NK-92 treated with Interleukin-12 subunit alpha and Interleukin-12 subunit beta, amount 100 ng/mL, for 24 hours (cell line): ENCODE data around the gene FOXS1.

Experiments used
- DNase-seq: peaks from one replicate; lab custom pipeline; 2025; lab: John Stamatoyannopoulos, UW

FOXS1 gene

DNA sequence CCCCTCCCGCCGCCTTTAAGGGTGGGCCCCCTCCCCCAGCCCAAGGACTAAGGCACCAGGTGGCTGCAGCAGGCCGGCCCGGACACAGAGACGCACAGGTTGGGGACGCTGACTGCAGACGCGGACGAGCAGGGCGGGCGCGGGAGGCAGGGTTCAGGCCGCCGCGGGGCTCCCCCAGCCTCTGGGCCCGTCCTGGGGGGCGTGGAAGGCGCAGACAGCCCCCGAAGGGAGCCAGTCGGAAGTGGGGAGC, 15.7 kb upstream of the FOXS1 start:
- DNase-seq = no peak

DNA sequence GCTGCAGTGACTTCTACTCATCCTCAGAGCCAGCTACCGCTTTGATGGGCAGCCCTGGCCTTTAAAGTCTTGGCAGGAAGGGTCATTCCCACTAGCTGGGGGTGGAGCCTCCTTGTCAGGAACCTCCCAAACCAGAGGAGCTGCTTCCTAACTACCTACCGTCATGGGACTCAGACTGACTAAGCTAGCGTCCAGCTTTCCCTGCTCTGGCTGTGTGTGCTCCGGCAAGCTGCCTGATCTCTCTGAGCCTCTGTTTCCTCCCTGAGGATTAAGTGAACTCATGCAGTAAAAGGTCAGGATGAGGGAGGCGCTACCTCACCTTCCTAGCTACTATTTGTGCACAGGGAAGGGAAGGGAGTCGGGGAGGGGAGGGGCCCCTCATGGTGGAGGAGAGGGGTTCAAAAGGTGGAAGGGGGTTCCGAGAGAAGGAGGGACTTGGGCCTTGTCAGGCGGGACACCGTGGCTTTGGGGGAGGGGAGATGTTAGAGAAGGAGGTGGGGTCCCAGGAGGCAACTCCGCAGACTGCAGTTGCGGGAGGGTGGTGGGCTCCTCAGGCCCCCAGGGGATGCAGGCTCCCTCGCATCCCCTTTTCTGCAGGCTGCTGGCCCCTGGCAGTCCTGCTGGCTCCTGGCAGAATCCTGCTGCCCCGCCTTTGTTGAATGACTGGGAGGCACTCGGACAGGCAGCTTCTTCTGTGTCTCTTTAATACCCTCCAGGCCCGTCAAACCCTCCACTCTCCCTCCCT, 15.2 kb upstream of the FOXS1 start:
- DNase-seq = no peak

DNA sequence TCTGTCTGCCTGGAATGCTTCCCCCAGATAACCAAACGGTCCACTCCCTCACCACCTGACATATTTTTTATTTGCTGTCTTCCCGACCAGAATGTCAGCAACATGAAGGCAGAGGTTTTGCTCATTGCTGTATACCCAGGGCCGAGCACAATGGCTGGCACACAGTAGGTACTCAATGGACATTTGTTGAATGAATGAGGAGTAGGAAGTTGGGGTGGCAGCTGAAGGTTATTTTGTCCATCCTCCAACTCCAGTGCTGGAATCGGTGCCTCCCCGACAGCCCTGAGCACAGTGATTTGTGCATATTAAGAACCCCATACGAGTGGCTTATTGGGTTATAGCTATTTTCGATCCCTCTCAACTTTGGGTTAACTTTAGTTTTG, 14.6 kb upstream of the FOXS1 start:
- no peak for DNase-seq

DNA sequence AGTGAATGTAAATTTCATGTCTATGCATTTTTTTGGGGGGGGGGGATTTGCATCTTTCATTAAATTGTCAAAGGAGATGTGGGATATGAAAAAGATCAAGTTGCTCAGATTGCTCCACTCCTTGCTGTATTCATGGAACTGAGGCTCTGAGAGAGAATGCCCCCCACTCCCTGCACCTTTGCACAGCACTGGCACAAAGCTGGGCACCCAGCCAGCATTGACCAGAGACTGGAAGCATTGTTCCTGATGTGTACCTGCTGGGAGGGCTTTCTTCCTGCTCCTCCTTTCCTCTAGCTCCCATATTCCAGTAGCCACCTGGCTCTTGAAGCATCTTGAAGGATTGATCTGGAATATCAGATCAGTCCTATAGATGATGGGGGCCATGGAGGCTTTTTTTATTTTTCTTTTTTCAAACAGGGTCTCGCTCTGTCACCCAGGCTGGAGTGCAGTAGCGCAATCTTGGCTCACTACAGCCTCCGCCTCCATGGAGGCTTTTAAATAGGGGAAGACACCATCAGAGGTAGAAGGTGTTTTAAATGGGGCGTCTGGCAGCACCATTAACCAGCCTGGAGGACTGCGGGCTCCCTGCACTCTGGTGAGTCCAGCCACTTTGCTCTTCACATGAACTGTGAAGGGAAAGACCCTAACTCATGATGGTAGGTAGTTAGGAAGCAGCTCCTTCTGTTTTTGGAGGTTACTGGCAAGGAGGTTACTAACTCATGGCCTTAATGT, 14.0 kb upstream of the FOXS1 start:
- DNase-seq = no peak

DNA sequence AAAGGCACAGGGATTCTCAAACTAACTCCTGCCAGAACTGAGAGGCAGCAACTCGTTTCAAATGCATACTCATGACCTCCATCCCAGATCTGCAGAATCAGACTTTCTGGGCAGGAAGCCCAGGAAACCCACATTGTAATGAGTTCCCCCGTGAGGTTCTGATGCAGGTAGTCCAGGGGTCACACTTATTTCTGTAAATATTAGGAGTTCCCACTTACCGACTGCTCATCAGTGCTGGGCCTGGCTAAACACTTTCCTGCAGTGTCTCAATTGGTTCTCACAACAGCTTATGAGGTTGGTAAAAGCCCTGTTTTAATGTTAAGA, 13.3 kb upstream of the FOXS1 start:
- DNase-seq = no peak

DNA sequence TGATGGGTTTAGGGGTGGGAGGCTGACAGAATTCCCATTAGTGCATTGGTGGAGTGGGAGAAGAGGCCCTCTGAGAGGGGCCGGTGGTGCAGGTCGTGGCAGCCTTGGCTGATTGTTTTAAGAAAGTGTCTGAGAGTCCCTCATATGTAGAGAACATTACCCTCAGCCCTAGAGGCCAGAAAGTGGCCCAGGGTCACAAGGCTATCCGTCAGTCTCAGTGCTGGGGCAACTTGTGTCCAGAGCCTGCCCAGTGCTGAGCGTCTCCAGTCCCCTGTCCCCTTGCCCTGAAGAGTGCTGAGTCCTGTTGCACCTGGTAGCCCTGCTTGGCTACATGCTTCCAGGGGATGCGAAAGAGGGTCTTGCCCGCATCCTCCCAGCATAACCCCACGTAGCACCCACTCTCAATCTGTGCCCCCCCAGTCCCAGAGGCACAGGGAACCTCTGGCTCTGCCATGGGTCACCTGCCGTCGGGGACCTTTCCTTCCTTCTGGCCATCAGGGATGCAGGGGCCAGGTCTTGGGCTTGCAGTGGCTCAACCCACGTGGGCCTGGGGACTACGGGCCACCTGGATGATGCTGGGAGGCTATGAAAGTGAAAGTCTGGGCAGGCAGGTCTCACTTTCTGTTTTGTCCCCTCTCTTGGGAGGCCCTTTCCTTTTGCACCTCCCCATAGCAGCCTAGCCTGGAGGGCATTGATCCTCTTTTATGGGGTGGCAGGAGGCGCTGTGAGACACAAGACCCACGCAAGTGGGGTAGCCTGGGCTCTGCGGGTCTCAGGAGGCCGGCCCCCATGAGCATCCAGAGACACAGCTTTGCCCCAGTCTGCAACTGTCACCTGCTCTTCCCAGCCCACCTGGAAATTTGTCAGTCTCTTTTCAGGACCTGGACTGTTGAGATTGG, 12.7 kb upstream of the FOXS1 start:
- no peak for DNase-seq

DNA sequence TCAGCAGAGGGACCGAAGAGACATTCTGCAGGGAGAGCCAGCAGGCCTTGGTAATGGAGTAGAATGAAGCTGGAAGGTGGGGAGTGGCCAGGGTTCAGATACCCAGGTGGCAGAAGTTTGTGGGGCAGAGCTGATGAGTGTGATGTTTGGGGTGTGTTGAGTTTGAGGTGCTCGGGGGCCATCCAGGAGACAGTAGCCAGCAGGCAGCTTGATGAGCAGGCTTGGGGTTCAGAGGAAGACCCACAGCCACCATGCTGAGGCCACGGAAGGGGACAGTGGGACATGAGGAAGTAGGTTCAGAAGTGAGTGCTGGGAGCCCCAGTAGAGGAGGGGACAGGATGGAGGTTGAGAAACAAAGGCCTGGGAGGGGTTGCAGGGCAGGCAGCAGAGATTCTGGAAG, 11.1 kb upstream of the FOXS1 start:
- DNase-seq = no peak

DNA sequence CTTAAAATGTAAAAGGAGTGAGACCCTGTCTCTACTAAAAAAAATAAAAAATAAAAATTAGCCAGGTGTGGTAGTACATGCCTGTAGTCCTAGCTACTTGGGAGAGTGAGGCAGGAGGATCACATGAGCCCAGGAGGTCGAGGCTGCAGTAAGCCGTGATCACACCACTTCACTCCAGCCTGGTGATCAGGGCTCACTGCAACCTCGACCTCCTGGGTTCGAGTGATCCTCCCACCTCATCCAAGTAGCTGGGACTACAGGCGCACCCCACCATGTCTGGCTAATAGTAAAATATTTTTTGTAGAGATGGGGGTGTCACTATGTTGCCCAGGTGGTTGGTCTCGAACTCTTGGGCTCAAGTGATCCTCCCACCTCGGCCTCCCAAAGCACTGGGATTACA, 8.1 kb upstream of the FOXS1 start:
- DNase-seq = no peak

DNA sequence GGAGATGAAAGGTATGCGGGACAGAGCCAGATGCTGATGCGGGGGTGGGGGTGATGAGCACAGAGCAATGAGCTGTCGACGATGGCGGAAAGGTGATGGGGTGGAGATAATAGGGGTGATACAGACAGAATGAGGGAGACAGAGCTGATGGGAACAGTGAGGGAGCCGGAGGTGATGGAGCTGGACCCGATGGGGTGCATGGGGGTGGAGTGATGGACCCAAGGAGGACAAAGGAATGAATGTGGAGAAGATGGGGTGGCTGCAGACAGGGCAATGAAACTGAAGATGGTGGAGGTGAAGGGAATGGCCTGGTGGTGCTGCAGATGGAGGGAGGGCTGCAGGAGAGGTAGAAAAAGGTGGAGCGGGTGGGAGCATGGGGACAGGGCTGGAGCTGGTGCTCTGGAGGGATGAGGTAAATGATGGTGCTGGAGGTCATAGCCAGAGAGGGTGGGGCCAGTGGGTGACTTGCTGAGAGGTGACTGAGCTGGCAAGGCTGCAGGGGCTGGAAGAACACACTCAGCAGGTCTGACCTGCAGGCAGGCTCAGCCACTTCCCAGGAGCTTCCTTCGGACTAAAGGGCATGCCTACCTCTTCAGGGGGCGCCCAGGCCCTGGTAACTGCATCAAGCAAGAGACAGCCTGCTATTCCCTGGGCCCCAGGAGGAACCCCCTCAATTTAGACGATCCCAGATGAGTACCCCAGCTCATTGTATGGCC, 6.0 kb upstream of the FOXS1 start:
- no peak for DNase-seq

DNA sequence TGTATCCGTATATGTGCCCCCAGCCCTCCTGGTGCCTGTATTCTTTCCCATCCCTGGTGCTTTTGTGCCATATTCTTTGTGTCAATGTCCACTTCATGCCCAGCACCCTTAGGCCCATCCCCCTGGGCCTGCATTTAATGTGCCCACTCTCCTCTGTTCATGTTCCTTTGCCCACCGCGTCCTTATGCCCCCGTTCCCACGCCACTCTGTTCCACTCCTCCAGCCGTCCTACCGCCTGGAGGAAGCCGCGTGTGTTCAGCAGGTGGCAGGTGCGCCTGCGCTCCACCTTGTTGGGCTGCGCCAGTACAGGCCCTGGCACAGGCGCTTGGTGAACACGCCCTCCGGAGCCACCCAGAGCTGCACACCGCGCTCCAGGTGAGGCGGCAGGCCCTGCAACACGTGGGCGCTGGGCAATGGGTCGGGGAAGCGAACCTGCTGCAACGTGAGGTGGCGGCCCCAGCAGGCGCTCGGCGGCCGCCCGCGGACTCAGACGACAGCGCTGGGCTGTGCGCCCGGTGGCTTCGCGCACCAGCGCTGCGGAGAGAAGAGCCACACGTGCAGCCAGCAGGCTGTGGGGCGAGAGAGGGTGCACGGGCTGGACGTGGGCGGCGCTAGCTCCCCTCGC, 4.0 kb upstream of the FOXS1 start:
- no peak for DNase-seq

DNA sequence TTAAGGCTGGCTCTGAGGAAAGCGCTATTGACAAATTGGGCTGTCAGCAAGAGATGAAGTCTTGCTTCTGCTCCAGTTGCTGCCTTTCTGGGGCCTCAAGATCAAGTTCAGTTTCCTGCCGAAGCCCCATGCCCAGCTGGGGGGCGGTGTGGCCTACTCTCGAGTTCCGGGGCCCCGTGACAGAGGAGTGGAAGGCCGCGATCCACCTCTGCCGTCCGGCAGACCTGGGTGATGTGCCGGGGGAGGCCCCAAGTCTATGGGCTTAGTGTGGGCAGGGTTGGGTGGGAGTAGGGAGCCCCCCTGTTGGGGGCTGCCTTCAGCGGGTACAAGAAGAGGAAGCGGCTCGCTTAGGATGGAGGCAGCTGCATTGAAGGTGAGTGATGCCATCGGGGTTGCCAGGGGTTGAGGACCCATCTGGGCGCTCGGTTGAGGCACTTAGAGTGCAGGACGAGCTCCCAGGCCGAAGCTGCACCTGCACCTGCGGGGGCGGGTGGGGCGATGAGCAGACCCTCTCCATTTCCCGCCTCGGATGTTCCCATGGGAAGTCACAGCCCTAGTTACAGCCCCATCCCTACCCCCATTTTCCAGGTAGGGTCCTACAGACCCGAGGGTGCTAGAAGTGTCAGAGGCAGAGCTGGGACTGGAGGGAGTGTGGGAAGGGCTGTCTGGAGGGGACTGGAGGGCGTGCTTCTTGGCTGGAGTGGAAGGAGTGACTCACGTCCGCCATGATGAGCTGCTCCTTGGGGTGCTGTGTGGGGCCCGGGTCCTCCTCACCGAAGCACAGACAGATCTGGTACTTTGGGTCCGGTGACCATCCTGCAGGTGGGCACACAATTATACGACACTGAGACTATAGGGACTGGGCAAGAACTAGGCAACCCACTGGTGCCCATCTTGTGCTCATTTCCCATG, 2.9 kb upstream of the FOXS1 start:
- no peak for DNase-seq

DNA sequence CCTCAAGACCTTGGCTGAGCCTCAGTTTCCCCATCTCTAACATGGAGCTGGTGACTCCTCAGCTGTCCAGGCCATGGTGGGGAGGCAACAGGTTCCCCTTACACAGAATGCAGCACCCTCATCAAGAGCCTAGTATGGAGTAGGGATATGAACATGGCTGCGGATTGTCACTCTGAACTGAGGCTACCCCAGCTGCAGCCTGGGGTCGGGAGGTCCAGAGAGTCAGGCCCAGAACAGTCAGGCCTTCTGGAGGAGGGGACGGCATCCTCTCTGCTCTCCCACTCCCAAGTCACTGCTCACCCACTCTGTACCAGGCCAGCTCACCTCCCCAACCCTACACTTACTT, 1.4 kb upstream of the FOXS1 start:
- no peak for DNase-seq

DNA sequence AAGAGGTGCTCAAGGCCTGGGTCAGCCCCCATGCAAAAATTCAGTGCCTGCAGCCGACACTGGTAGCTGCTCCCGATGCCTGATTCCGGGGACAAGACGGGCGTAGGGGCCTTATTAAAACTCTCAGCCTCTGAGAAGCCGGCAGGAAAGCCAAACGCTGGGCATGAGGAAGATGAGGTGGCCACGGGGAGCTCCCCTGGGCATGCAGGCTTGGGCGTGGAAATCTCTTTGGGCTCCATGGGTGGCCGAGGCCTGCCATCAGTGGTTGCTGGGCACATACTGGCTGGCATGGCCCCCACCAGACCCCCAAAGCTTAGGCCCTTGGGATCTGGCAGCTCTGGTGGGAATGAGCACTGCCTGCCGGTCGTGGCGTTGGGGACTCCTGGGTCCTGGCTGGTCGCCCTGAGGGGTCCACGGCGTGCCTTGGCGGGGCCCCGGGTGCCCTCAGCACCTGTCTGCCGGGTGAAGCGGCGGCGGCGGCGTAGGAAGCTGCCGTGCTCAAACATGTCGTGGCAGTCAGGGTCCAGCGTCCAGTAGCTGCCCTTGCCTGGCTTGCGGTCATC, 586 bp downstream of the FOXS1 start:
- DNase-seq = no peak

DNA sequence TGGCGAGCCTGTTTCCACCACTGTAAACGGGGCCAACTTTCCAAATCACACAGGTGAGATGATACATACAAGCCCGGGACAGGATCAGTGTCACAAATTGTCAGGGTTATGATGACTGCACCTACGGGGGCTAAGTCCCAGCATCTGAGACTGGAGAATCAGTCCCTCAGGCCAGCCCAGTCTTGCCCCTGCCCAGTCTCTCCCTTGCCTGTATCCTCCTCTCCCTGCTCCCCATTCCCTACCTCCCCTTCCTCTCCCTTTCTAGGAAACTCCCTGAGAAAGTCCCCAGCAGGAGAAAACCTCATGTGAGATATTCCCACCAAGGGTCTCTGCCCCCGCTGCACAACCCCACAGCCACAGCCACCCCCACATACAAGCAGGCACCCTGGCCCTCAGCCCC, 1.5 kb downstream of the FOXS1 start:
- DNase-seq = no peak

DNA sequence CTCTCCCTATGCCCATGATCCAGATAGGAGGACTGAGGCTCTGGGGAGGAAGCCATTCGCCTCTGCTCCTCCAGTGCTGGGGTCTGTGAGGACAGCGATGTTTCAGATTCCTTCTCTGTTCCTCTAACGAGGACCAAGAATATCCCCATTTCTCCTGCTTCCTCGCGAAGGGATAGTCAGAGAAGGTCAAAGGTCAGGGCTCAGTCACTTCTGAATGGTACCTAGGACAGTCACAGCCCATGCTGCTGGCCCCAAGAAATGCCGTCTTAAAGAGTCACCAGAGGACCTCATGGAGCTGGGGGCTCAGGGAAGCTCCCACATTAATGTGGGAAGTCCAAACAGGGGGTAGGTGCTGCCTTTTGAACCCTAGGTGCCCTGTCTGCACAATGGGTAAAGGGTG, 2.1 kb downstream of the FOXS1 start:
- no peak for DNase-seq

DNA sequence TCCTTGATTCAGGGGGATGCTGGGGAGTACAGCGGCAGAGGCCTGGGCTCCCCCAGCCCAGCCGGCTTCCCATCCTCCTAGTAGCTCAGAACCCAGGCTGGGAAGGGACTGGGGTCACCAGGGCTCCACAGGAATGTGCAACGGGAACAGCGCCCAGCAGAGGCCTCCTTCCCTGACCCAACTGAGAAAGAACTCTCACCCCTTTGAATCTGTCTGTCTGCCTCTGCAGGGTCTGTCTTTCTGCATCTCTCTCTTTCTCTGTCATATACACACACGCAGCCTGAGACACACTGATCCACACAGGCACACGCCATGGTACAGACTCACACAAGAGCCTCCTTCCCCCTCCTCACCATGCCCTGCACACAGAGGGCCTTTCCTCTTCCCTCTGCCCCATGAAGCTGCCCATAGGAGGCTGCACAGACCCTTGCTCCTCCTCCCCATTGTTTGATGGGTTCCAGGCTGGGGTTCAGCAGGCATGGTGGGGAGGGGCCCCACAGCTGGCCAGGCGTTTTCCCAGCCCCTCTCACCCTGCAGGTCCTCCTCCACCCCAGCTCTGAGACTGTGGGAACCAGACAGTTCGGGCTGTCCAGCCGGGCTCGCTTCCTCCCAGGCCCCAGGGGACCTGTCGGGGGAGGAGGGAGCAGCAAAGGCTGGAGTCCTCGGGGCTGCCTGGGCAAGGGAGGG, 2.8 kb downstream of the FOXS1 start:
- no peak for DNase-seq

DNA sequence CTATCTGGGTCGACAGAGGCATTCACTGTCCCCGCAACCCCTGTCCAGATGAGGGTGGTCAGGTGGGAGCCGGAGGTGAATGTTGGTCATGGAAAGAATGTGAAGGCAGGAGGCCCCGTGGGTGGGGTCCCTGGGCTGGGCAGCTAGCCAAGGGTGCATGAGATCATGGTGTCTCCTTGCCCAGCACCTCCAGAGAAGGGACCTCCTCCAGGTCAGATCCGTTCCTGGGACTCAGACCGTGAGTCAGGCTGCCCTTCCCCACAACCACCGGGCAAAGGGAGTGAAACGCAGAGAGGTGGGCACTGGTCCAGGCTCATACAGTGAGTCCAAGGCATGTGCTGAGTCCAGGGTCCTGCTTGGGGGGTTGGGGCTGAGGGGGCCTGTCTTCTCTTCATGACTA, 3.5 kb downstream of the FOXS1 start:
- DNase-seq = no peak

DNA sequence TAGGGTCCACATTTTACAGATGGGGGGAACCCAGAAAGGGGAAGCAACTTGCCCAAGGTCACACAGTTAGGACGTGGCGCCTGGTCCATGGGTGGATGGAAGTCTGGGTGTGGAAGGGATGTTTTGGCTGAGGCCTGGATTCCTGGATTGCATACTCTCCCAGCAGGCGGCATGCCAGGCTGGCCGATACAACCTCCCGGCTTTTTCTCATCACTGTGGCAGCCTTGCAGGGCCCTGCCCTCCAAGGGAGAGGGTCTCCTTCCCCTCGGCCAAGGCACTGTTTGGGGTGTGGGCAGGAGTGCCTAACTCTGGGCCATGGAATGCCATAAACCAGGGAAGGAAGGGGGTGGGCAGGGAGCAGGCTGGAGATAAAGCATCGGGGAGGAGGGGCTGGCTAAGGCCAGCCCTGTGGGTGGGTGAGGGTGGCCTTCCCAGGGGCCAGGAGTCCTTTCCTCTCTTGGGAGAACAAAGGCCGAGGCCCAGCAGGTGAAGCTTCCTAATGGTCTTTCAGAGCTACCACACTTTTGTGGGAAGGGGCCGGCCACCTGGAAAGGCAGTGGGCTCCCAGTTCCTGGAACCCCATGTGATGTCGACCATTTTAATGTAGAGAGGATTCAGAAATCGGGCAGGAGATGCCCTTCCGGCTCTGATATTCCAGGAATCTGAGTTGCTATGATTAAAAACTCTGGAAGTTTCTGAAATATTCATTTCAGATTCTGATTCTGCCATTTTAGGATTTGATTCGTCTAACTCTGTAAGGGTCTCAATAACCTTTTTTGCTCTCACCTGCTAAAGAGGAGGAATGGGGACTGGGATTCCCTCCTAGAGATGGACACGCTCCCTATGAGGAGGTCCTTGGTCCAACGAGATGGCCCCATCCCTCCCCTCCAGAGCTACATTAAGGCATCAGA, 4.2 kb downstream of the FOXS1 start:
- DNase-seq = no peak

DNA sequence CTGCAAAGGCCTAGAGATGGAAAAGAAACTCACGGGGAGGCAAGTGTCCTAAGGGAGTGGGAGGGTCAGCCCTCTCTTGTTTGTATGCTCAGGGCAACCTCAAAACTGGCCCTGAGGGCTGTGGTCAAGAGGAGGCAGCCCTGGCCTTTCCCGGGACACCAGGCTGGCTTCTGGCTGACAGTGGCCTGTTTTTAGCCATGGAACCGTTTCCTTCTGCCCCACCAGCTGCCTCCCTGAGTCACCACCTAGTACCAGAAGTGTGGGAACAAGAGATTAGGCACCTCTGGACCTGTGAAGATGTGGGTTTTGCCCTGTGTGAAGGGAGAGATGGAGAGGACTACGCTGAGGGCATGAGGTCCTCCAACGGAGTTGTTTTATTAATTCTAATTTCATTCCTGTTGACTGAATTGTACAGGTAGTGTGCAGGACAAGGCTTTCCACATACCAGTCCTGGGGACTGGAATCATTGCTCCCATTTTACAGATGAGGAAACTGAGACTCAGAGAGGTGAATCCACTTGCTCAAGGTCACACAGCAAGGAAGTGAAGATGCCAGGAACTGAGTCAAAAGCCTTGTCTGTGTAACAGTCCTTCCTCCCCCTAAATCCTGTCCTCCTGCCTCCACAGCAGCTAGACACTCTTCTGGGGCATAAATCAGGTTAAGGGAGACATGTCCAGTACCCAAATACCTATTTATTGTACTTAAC, 5.5 kb downstream of the FOXS1 start:
- DNase-seq = no peak
